ENCODE measurements around the gene RABL2B. TPM values are rescaled to one million over a fixed set of nuclear protein-coding genes. Genes with fewer than 3 reads are reported as not detected.
A peak's percentile ranks its signal among the peaks of the same experiment; 100 is the strongest.
"Not testable (repeated sequence)": the region's sequence is repeated elsewhere in the genome, so short reads cannot be mapped to it uniquely, and the experiment has no call there.

The RABL2B gene
- polyA plus RNA-seq, 3 donors from 2014 or later: 20.9 to 34.1 (median 29.6) TPM

GRCh38 chr22:50749302-50750074 lies 33.9 kb downstream of the RABL2B start:
- not testable (repeated sequence) for H3K27me3 Mint-ChIP-seq (ENCODE audit: low read depth in 3 of 3); H3K27ac Mint-ChIP-seq; DNase-seq; H3K4me1 Mint-ChIP-seq; H3K9me3 Mint-ChIP-seq; H3K4me3 Mint-ChIP-seq; H3K36me3 Mint-ChIP-seq

GRCh38 chr22:50748630-50749029 lies 34.8 kb downstream of the RABL2B start:
- not testable (repeated sequence) for H3K36me3 Mint-ChIP-seq; DNase-seq; H3K4me1 Mint-ChIP-seq; H3K27ac Mint-ChIP-seq; H3K9me3 Mint-ChIP-seq; H3K4me3 Mint-ChIP-seq; H3K27me3 Mint-ChIP-seq (ENCODE audit: low read depth in 3 of 3)

GRCh38 chr22:50747521-50747920 lies 35.9 kb downstream of the RABL2B start:
- not testable (repeated sequence) for H3K4me3 Mint-ChIP-seq; H3K27ac Mint-ChIP-seq; H3K27me3 Mint-ChIP-seq (ENCODE audit: low read depth in 3 of 3); H3K36me3 Mint-ChIP-seq; H3K9me3 Mint-ChIP-seq; DNase-seq; H3K4me1 Mint-ChIP-seq

- not testable (repeated sequence) for DNase-seq; H3K9me3 Mint-ChIP-seq; H3K27ac Mint-ChIP-seq; H3K27me3 Mint-ChIP-seq (ENCODE audit: low read depth in 3 of 3); H3K4me3 Mint-ChIP-seq; H3K4me1 Mint-ChIP-seq; H3K36me3 Mint-ChIP-seq
Measured at GRCh38 chr22:50744424-50744823, 39.0 kb downstream of the RABL2B start.

GRCh38 chr22:50740714-50741113 lies 42.7 kb downstream of the RABL2B start:
- H3K4me3 Mint-ChIP-seq; DNase-seq; H3K9me3 Mint-ChIP-seq; H3K4me1 Mint-ChIP-seq; H3K27me3 Mint-ChIP-seq (ENCODE audit: low read depth in 3 of 3); H3K27ac Mint-ChIP-seq; H3K36me3 Mint-ChIP-seq: not testable (repeated sequence)

GRCh38 chr22:50739894-50740293 lies 43.5 kb downstream of the RABL2B start:
- no peaks in the 10 kb centered on the region for H3K36me3 Mint-ChIP-seq
- H3K27ac Mint-ChIP-seq: no peak overlapping the region
- no peaks in the 10 kb centered on the region for H3K9me3 Mint-ChIP-seq
- DNase-seq: no peak
- no peaks in the 10 kb centered on the region for H3K4me1 Mint-ChIP-seq
- H3K27me3 Mint-ChIP-seq (ENCODE audit: low read depth in 3 of 3): peaks cover 2 to 7% (median 3%) of the 10 kb centered on the region in 3 donors
- H3K4me3 Mint-ChIP-seq: no peak overlapping the region

GRCh38 chr22:50739279-50739691 lies 44.2 kb downstream of the RABL2B start:
- Mint-ChIP-seq H3K27me3 (ENCODE audit: low read depth in 3 of 3) (peaks cover 2 to 7% (median 3%) of the 10 kb centered on the region in 3 donors), H3K4me3 (no peak overlapping the region), H3K36me3 (no peaks in the 10 kb centered on the region), H3K9me3 (no peaks in the 10 kb centered on the region), H3K4me1 (no peaks in the 10 kb centered on the region), H3K27ac (no peak overlapping the region)
- DNase-seq: no peak

GRCh38 chr22:50738649-50739227 lies 44.7 kb downstream of the RABL2B start:
- DNase-seq: no peak
- peaks cover 2 to 8% (median 3%) of the 10 kb centered on the region in 3 donors for H3K27me3 Mint-ChIP-seq (ENCODE audit: low read depth in 3 of 3)
- no peak overlapping the region for H3K27ac Mint-ChIP-seq
- no peaks in the 10 kb centered on the region for H3K9me3 Mint-ChIP-seq
- no peak overlapping the region for H3K4me3 Mint-ChIP-seq
- no peaks in the 10 kb centered on the region for H3K36me3 Mint-ChIP-seq
- no peaks in the 10 kb centered on the region for H3K4me1 Mint-ChIP-seq

GRCh38 chr22:50737728-50738648 lies 45.4 kb downstream of the RABL2B start, which contains the start of gene ACR:
ACR (plus strand) TSS chr22:50738204; CDS start chr22:50738236, 32 bp downstream.
- no peak for DNase-seq
- Mint-ChIP-seq H3K36me3 (no peaks in the 10 kb centered on the region), H3K4me1 (no peaks in the 10 kb centered on the region), H3K27me3 (ENCODE audit: low read depth in 3 of 3) (peaks cover 2 to 8% (median 3%) of the 10 kb centered on the region in 3 donors), H3K4me3 (no peak within 1 kb of the TSS), H3K27ac (no peak within 1 kb of the TSS), H3K9me3 (no peaks in the 10 kb centered on the region)

GRCh38 chr22:50735739-50736030 lies 47.8 kb downstream of the RABL2B start:
- Mint-ChIP-seq H3K27me3 (ENCODE audit: low read depth in 3 of 3) (peaks cover 2 to 8% (median 3%) of the 10 kb centered on the region in 3 donors), H3K9me3 (no peaks in the 10 kb centered on the region), H3K4me3 (no peak overlapping the region), H3K36me3 (no peaks in the 10 kb centered on the region), H3K4me1 (no peaks in the 10 kb centered on the region), H3K27ac (no peak overlapping the region)
- no peak for DNase-seq

GRCh38 chr22:50734986-50735738 lies 48.3 kb downstream of the RABL2B start:
- DNase-seq: no peak
- Mint-ChIP-seq H3K36me3 (no peaks in the 10 kb centered on the region), H3K4me3 (no peak overlapping the region), H3K9me3 (no peaks in the 10 kb centered on the region), H3K27ac (no peak overlapping the region), H3K27me3 (ENCODE audit: low read depth in 3 of 3) (peaks cover 2 to 8% (median 3%) of the 10 kb centered on the region in 3 donors), H3K4me1 (no peaks in the 10 kb centered on the region)

- peaks cover 2 to 8% (median 3%) of the 10 kb centered on the region in 3 donors for H3K27me3 Mint-ChIP-seq (ENCODE audit: low read depth in 3 of 3)
- no peaks in the 10 kb centered on the region for H3K4me1 Mint-ChIP-seq
- H3K36me3 Mint-ChIP-seq: no peaks in the 10 kb centered on the region
- H3K27ac Mint-ChIP-seq: peak overlapping the region in 1 of 6 donors; percentile 12
- H3K9me3 Mint-ChIP-seq: no peaks in the 10 kb centered on the region
- DNase-seq: no peak
- H3K4me3 Mint-ChIP-seq: no peak overlapping the region
Measured at GRCh38 chr22:50734343-50734771, 49.1 kb downstream of the RABL2B start.

- H3K4me3 Mint-ChIP-seq: no peak overlapping the region
- no peaks in the 10 kb centered on the region for H3K9me3 Mint-ChIP-seq
- H3K4me1 Mint-ChIP-seq: no peaks in the 10 kb centered on the region
- H3K36me3 Mint-ChIP-seq: no peaks in the 10 kb centered on the region
- no peak overlapping the region for H3K27ac Mint-ChIP-seq
- no peak for DNase-seq
- H3K27me3 Mint-ChIP-seq (ENCODE audit: low read depth in 3 of 3): peaks cover 2 to 8% (median 3%) of the 10 kb centered on the region in 3 donors
Measured at GRCh38 chr22:50733521-50734342, 49.7 kb downstream of the RABL2B start.
